ENCODE data around the gene INA. TPM values are rescaled to one million over a fixed set of nuclear protein-coding genes. Genes with fewer than 3 reads are reported as not detected.

Gene INA
- total and polyA plus RNA-seq, 2 experiments from 2014 or later: 10.0 to 25.1 TPM

GRCh38 chr10:103254538-103255325 is 22.2 kb upstream of the INA start (continued):
- no peak for TF ChIP-seq ZNF462 (CRISPR knock-in tag; IDR thresholded peaks at IDR 0.05)

GRCh38 chr10:103256613-103257012 is 20.3 kb upstream of the INA start:
- Histone ChIP-seq H3K9me2 (ENCODE audit: insufficient read depth) (0 out of 2 replicates have a peak, but pooled peaks cover 4% of the 10 kb centered on the region), H3K27me3 (ENCODE audit: insufficient read depth) (no peaks in the 10 kb centered on the region), H3K36me3 (ENCODE audit: insufficient read depth) (no peaks in the 10 kb centered on the region; the same call in 1 of the 2 replicates), H3K4me2 (no peak overlapping the region), H3K4me3 (no peak overlapping the region), H3K27ac (ENCODE audit: low read depth) (no peak overlapping the region), H3F3A (replicated peaks; ENCODE audit: low read depth) (no peaks in the 10 kb centered on the region), H3K79me2 (replicated peaks; ENCODE audit: insufficient read depth) (no peaks in the 10 kb centered on the region), H3K4me1 (ENCODE audit: insufficient read depth) (no peaks in the 10 kb centered on the region), H4K20me1 (replicated peaks; ENCODE audit: insufficient read depth) (no peaks in the 10 kb centered on the region), H2AFZ (no peak overlapping the region)
- Mint-ChIP-seq H3K27ac (no peak overlapping the region), H3K4me3 (no peak overlapping the region), H3K9me3 (peaks cover 37% of the 10 kb centered on the region), H3K4me1 (no peaks in the 10 kb centered on the region; the same call in 2 of the 3 replicates), H3K27me3 (ENCODE audit: insufficient read depth, low read depth, poor library complexity) (peaks cover 2% of the 10 kb centered on the region), H3K36me3 (ENCODE audit: low read depth) (peaks cover 20% of the 10 kb centered on the region; the same call in 2 of the 3 replicates)
- TF ChIP-seq CREB1 (CRISPR knock-in tag; IDR thresholded peaks at IDR 0.05; ENCODE audit: low read depth) (no peak), NANOG (IDR thresholded peaks at IDR 0.05; ENCODE audit: borderline replicate concordance) (no peak), REST (IDR thresholded peaks at IDR 0.05; ENCODE audit: unreplicated experiment) (no peak), EZH2phosphoT487 (IDR thresholded peaks at IDR 0.05; ENCODE audit: unreplicated experiment) (no peak), STAT1 (IDR thresholded peaks at IDR 0.05; ENCODE audit: unreplicated experiment) (no peak)
- ATAC-seq (no peak), DNase-seq (ENCODE audit: low spot score) (no peak)
